ENCODE data around the gene C12orf76. TPM values are rescaled to one million over a fixed set of nuclear protein-coding genes. Genes with fewer than 3 reads are reported as not detected.

Gene C12orf76
- total and polyA plus RNA-seq, 2 of the 13 experiments (the other 11 are each of a cell fraction or from before 2014, with no cell fraction given), result 15.8 to 38.4 TPM

- peak; percentile 72 for TF ChIP-seq ZHX2 (IDR thresholded peaks at IDR 0.05; ENCODE audit: low read depth)
- no peak for TF ChIP-seq ZHX2 (CRISPR knock-in tag; IDR thresholded peaks at IDR 0.05; ENCODE audit: borderline replicate concordance)
- no peak for TF ChIP-seq ESRRA (CRISPR knock-in tag; IDR thresholded peaks at IDR 0.05; ENCODE audit: low read depth)
- TF ChIP-seq HDAC1 (CRISPR knock-in tag; IDR thresholded peaks at IDR 0.05), result peak; percentile 94
- no peak for TF ChIP-seq ZNF383 (CRISPR knock-in tag; IDR thresholded peaks at IDR 0.05; ENCODE audit: borderline replicate concordance)
- TF ChIP-seq HBP1 (CRISPR knock-in tag; IDR thresholded peaks at IDR 0.05; ENCODE audit: low read depth), result peak; percentile 88
- TF ChIP-seq ZNF567 (CRISPR knock-in tag; IDR thresholded peaks at IDR 0.05; ENCODE audit: borderline replicate concordance), result peak; percentile 23; the same call in 1 of the 2 replicates
- peak; percentile 53; the same call in 1 of the 2 replicates for TF ChIP-seq HOXA5 (CRISPR knock-in tag; IDR thresholded peaks at IDR 0.05)
- TF ChIP-seq BCLAF1 (IDR thresholded peaks at IDR 0.05), result no peak
- no peak; the same call in 1 of the 2 replicates for TF ChIP-seq ZNF275 (CRISPR knock-in tag; IDR thresholded peaks at IDR 0.05; ENCODE audit: borderline replicate concordance)
- TF ChIP-seq ZNF33B (CRISPR knock-in tag; IDR thresholded peaks at IDR 0.05), result no peak
Measured at GRCh38 chr12:110048242-110049027, at the start of gene C12orf76 (continued).

Measured in HepG2 (cell line).